Measurements from ENCODE around the gene STEAP1B. TPM values are rescaled to one million over a fixed set of nuclear protein-coding genes. Genes with fewer than 3 reads are reported as not detected.

The STEAP1B gene
- total RNA-seq, 1 donor from 2014 or later, result 0.23 TPM

DNA sequence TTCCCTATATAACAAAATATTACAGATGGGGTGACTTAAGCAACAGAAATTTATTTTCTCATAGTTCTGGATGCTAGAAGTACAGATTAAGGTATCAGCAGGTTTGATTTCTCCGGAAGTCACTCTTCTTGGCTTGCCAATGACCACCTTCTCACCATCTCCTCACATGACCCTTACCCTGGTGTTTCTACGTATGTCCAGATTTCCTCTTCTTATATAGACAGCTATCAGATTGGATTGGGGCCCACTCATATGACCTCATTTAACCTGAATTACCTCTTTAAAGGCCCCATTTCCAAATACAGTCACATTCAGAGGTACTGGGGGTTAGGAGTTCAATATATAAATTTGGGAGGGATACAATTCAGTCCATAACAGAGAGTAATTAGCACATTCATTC is 126.1 kb downstream of the STEAP1B start:
- intact Hi-C loops (cut with micrococcal nuclease), result no loop called here

DNA sequence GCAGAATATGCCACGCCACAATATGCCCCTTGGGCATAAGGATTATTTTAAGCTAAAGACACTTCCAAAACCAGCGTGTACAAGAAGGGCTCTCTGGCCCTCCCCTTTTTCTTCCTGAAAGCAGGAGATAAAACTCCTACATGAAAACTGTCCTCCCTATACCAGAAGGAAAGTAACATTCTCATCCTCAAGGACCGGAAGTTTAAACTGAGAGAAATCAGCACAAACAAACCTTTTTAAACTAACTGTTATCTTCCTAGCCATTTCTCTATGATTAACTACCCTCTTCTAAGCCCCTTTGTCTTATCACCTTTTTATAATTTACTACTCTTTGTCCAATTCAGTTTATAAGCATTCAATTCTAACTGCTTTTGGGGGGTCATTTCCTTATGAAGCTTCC is 126.6 kb downstream of the STEAP1B start:
- intact Hi-C loops (cut with micrococcal nuclease), result no loop called here

DNA sequence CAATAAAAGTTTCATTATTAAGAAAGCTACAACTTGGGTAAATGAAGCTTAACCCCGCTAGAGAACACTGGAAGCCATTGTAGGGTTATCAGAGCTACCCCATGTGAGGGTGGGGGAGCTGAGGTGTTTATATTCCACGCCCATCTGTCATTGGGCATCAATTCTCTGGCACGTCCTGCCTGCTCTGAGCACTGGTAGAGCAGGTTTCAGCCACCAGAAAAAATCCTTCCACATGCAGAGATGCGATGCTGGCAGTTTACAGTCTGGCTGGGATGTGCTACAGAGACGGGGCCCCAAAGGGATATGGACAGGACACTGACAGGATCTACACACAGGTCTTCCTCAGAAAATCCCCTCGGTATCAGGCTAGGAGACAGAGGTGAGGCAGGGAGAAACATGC is 127.1 kb downstream of the STEAP1B start:
- intact Hi-C loops (cut with micrococcal nuclease), result no loop called here

DNA sequence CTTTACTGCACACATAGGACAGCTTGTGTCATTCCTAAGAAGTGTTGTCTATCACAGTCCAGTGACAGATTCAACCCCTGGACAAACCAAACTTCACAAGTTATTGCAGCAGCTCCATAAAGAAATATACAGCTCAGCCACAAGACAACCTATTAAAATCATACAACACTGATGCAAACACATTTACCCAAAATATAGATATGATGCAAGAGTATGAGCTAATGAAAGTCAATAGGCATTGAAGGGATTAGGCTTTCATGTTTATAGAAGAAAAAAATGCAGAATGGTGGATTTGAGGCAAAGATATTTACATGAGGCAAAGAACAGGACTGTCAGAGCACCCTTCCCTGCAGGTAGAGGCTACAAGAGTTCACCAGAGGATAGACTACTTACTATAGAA is 128.1 kb downstream of the STEAP1B start:
- intact Hi-C loops (cut with micrococcal nuclease), result no loop called here

Other genes starting within 250 kb of the STEAP1B start
- 0.27 and 0.41 TPM in 2 replicates for gene RAPGEF5, start 143.0 kb downstream of the STEAP1B start, total RNA-seq
- 0.66 TPM in 1 of 2 replicates, not detected in the other for gene IL6, start 227.0 kb upstream of the STEAP1B start, total RNA-seq